ENCODE data around the gene TRIM25.

TRIM25 gene

DNA sequence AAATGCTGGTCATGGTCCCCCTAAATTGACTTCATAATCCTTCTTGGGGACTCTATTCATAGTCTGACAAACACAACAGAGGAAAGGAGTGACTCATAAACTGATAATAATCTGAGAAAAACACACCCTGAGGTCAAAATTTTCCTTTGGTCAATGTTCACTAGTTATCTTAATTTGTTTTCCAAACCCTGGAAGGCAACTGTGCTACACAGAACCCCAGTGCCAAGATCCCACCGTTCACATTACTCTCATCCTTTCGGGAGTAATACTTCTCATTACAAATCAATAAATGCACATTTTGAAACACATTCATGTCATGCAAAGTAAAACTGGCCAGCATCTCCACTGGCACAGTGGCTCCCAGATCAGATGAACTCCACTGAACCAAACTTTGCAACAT, 23.8 kb upstream of the TRIM25 start:
- peak; percentile 16 for DNase-seq (ENCODE audit: low read depth)
- Histone ChIP-seq H3K27me3 (replicated peaks; ENCODE audit: control insufficient read depth, insufficient read depth, low read length) (no peaks in the 10 kb centered on the region), H3K36me3 (ENCODE audit: control insufficient read depth, insufficient read depth, low read length, severe bottlenecking) (peaks cover 55% of the 10 kb centered on the region), H3K4me3 (ENCODE audit: low read length) (no peak overlapping the region), H3K9ac (ENCODE audit: low read length) (no peak overlapping the region), H3K9me3 (ENCODE audit: control insufficient read depth, low read length) (no peaks in the 10 kb centered on the region), H3K4me1 (ENCODE audit: control insufficient read depth, insufficient read depth, low read length) (peaks cover 5% of the 10 kb centered on the region)

DNA sequence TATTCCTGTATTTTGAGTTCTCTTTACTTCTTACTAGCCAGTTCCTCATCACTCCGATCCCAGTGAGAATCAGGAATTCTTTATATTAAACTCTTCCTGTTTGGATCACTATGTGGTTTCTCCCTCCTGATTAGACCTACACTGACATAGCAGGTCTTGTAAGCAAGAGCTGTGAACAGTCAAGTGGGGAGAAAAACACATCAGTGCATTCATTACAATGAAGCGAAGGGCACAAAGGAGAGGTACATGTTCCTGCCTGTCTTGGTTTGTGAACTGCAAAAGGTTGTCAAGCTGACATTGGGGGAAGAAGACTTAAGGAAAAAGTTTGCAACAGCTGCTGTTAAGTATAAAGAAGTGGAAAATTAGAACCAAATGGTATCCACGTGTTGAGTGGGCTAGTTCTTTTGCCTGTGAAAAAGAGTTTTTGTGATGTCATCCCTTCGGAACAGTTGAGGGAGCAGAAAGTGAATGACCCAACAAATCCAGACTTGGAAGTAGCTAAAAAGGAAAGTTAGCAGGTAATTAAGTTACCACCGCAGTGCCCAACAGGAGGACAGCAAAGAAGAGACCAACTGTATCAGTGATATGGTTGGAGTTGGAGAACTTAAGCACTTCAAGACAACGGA, 23.0 kb upstream of the TRIM25 start:
- Histone ChIP-seq H3K9me3 (ENCODE audit: control insufficient read depth, low read length) (no peaks in the 10 kb centered on the region), H3K4me3 (ENCODE audit: low read length) (no peak overlapping the region), H3K36me3 (ENCODE audit: control insufficient read depth, insufficient read depth, low read length, severe bottlenecking) (peaks cover 49% of the 10 kb centered on the region), H3K27me3 (replicated peaks; ENCODE audit: control insufficient read depth, insufficient read depth, low read length) (no peaks in the 10 kb centered on the region), H3K4me1 (ENCODE audit: control insufficient read depth, insufficient read depth, low read length) (peaks cover 5% of the 10 kb centered on the region), H3K9ac (ENCODE audit: low read length) (no peak overlapping the region)
- peak; percentile 29 for DNase-seq (ENCODE audit: low read depth)

DNA sequence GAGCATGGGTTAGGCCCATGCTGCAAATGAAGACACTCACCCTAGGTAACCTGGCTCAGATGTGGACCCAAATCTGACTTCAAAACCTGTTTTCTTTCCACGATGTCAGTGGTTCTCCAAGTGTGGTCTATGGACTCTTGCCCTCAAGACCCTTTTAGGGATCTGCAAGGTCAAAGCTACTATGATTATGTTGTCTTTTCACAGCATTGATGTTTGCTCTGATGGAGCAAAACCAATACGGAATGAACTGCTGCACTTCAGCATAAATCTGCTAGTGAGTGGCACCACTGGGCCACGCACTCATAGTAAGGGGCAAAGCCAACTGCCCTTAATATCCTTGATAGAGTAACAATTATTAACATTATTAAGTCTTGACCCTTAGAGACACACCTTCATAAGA, 21.6 kb upstream of the TRIM25 start:
- Histone ChIP-seq H3K27me3 (replicated peaks; ENCODE audit: control insufficient read depth, insufficient read depth, low read length) (no peaks in the 10 kb centered on the region), H3K9ac (ENCODE audit: low read length) (no peak overlapping the region), H3K36me3 (ENCODE audit: control insufficient read depth, insufficient read depth, low read length, severe bottlenecking) (peaks cover 38% of the 10 kb centered on the region), H3K4me3 (ENCODE audit: low read length) (no peak overlapping the region), H3K4me1 (ENCODE audit: control insufficient read depth, insufficient read depth, low read length) (peaks cover 5% of the 10 kb centered on the region), H3K9me3 (ENCODE audit: control insufficient read depth, low read length) (peaks cover 6% of the 10 kb centered on the region)
- no peak for DNase-seq (ENCODE audit: low read depth)

DNA sequence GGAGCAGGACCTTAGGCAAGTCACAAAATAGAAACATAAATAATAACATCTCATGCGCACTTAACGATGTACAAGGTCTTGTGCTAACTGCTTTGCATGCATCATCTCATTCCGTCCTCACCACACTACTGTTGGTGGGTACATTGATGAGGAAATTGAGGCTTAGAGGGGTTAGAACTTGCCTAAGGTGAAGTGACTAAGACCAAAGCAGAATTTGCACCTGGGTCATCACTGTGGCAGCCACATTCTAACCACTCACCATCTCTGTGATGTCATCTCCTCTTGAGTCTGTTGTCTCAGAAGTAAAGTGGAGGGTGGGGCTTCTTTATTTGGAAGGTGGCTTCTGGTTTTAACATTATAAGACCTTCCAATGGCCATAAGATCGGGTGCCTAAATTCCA, 20.4 kb upstream of the TRIM25 start:
- peaks cover 31% of the 10 kb centered on the region for H3K36me3 ChIP-seq (ENCODE audit: control insufficient read depth, insufficient read depth, low read length, severe bottlenecking)
- no peak for DNase-seq (ENCODE audit: low read depth)
- H3K4me3 ChIP-seq (ENCODE audit: low read length), result no peak overlapping the region
- H3K9me3 ChIP-seq (ENCODE audit: control insufficient read depth, low read length), result peaks cover 13% of the 10 kb centered on the region
- H3K9ac ChIP-seq (ENCODE audit: low read length), result no peak overlapping the region
- no peaks in the 10 kb centered on the region for H3K27me3 ChIP-seq (replicated peaks; ENCODE audit: control insufficient read depth, insufficient read depth, low read length)
- H3K4me1 ChIP-seq (ENCODE audit: control insufficient read depth, insufficient read depth, low read length), result peaks cover 5% of the 10 kb centered on the region

DNA sequence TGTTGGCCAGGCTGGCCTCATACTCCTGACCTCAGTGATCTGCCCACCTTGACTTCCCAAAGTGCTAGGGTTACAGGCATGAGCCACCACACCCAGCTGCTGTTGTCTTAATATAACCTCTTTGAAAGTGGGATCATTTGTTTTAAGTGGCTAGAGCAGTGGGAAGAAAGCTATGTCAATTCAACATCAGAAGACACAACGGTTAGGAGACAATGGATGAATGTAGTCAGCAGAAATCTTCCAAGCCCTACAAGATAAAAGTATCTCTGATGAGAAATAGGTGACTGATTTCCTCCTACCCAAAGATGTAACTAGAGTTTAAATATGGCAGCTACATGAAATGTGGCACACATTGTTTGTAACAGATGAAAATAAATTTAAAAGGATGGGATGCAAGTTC, 20.0 kb upstream of the TRIM25 start:
- Histone ChIP-seq H3K27me3 (replicated peaks; ENCODE audit: control insufficient read depth, insufficient read depth, low read length) (no peaks in the 10 kb centered on the region), H3K36me3 (ENCODE audit: control insufficient read depth, insufficient read depth, low read length, severe bottlenecking) (peaks cover 28% of the 10 kb centered on the region), H3K4me1 (ENCODE audit: control insufficient read depth, insufficient read depth, low read length) (peaks cover 5% of the 10 kb centered on the region), H3K9ac (ENCODE audit: low read length) (no peak overlapping the region), H3K4me3 (ENCODE audit: low read length) (no peak overlapping the region), H3K9me3 (ENCODE audit: control insufficient read depth, low read length) (peaks cover 14% of the 10 kb centered on the region)
- no peak for DNase-seq (ENCODE audit: low read depth)

DNA sequence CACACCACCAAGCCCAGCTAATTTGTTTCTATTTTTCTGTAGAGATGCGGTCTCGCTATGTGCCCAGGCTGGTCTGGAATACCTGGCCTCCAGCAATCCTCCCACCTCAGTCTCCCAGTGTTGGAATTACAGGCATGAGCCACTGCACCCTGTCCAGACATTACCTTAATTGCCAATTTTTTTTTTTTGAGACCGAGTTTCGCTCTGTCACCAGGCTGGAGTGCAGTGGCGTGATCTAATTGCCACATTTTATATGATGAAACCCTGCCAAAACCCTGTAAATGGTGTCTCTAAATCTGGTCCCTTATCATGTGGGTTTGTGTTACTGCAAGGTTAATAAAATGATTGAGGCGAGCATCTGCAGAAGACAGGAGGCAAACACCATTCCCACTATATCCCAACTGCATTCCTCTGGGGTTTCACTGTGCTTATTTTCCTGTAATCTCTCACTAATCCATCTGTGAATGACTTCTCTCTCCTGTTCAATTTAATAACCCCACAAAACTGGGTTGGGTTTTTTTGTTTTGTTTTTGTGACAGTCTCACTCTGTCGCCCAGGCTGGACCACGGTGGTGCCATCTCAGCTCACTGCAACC, 19.4 kb upstream of the TRIM25 start:
- peaks cover 14% of the 10 kb centered on the region for H3K9me3 ChIP-seq (ENCODE audit: control insufficient read depth, low read length)
- no peak for DNase-seq (ENCODE audit: low read depth)
- peaks cover 5% of the 10 kb centered on the region for H3K4me1 ChIP-seq (ENCODE audit: control insufficient read depth, insufficient read depth, low read length)
- no peak overlapping the region for H3K9ac ChIP-seq (ENCODE audit: low read length)
- H3K36me3 ChIP-seq (ENCODE audit: control insufficient read depth, insufficient read depth, low read length, severe bottlenecking), result peaks cover 22% of the 10 kb centered on the region
- no peaks in the 10 kb centered on the region for H3K27me3 ChIP-seq (replicated peaks; ENCODE audit: control insufficient read depth, insufficient read depth, low read length)
- H3K4me3 ChIP-seq (ENCODE audit: low read length), result no peak overlapping the region

DNA sequence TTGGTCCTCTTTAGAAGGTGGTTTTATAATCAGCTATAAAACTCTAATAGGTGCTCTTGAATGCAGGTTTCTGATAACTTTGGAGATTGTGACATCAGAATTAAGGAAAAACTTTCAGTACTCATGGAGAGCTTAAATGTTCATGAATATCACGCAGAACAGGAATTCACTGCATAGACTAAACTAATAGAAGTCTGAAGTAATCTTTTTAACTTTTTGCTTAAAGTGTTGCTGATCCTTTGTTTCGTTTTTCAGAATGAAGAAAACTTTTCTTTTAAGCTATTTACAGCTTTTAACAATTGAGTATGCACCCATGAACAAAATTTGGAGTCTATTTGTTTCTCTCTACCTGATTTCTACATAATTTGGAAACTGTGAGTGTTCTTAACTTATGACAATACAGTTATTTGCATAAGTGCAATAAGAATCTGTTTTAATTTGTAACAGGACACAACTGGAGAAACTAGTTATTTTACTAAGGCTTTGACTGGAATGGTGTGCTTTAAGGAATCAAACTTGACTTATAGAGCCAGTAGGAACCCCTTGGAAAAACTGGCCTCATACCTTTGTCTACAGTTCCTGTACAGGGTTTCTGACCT, 17.0 kb upstream of the TRIM25 start:
- no peaks in the 10 kb centered on the region for H3K4me1 ChIP-seq (ENCODE audit: control insufficient read depth, insufficient read depth, low read length)
- H3K9ac ChIP-seq (ENCODE audit: low read length), result no peak overlapping the region
- H3K9me3 ChIP-seq (ENCODE audit: control insufficient read depth, low read length), result peaks cover 14% of the 10 kb centered on the region
- no peak overlapping the region for H3K4me3 ChIP-seq (ENCODE audit: low read length)
- DNase-seq (ENCODE audit: low read depth), result no peak
- peaks cover 15% of the 10 kb centered on the region for H3K36me3 ChIP-seq (ENCODE audit: control insufficient read depth, insufficient read depth, low read length, severe bottlenecking)
- H3K27me3 ChIP-seq (replicated peaks; ENCODE audit: control insufficient read depth, insufficient read depth, low read length), result no peaks in the 10 kb centered on the region

DNA sequence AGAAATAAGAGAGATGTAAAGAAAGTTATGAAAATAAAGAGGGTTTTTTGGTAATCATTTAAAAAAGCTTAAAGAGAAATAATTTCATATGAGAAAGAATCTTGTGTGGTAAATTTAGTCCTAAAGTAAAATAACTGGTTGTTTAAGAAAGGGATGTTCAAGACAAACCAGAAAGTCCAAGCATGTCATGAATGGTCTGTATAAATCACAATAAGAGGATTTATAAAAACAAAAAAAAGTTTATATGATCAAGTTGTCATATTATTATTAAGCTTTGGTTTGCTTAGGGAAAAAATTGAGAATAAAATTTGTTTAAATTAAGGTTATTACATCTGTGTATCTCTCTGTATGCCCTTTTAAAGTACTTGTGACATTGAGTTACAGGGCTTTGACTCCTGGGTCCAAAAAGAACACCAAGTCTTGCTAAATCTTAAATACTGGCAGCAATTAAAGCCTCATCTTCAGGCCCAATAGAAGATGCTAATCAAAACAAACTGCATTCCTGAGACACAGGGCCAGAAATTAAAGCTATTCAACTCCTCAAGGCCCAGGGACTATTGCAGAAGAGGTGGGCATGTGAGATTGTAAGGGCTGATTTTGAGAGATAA, 15.6 kb upstream of the TRIM25 start:
- no peak overlapping the region for H3K4me3 ChIP-seq (ENCODE audit: low read length)
- no peaks in the 10 kb centered on the region for H3K4me1 ChIP-seq (ENCODE audit: control insufficient read depth, insufficient read depth, low read length)
- H3K36me3 ChIP-seq (ENCODE audit: control insufficient read depth, insufficient read depth, low read length, severe bottlenecking), result peaks cover 7% of the 10 kb centered on the region
- no peaks in the 10 kb centered on the region for H3K27me3 ChIP-seq (replicated peaks; ENCODE audit: control insufficient read depth, insufficient read depth, low read length)
- peaks cover 14% of the 10 kb centered on the region for H3K9me3 ChIP-seq (ENCODE audit: control insufficient read depth, low read length)
- no peak for DNase-seq (ENCODE audit: low read depth)
- no peak overlapping the region for H3K9ac ChIP-seq (ENCODE audit: low read length)

DNA sequence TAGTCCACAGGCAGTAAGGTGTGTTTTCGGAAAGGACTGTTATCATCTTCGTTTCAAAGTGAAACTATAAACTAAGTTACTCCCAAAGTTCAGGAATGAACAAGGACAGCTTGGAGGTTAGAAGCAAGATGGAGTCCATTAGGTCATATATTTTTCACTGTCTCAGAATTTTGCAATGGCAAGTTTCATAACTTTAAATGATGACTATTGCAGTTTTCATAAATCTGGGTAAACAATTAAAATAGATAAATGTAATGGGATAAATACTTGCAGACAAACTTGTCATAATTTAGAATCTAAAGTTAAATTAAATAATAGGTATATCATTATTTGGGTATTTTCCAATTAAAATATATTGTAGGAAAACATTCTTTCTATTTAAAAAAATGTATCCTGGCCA, 14.7 kb upstream of the TRIM25 start:
- Histone ChIP-seq H3K4me3 (ENCODE audit: low read length) (no peak overlapping the region), H3K27me3 (replicated peaks; ENCODE audit: control insufficient read depth, insufficient read depth, low read length) (no peaks in the 10 kb centered on the region), H3K36me3 (ENCODE audit: control insufficient read depth, insufficient read depth, low read length, severe bottlenecking) (no peaks in the 10 kb centered on the region), H3K9me3 (ENCODE audit: control insufficient read depth, low read length) (peaks cover 14% of the 10 kb centered on the region), H3K4me1 (ENCODE audit: control insufficient read depth, insufficient read depth, low read length) (no peaks in the 10 kb centered on the region), H3K9ac (ENCODE audit: low read length) (no peak overlapping the region)
- no peak for DNase-seq (ENCODE audit: low read depth)

DNA sequence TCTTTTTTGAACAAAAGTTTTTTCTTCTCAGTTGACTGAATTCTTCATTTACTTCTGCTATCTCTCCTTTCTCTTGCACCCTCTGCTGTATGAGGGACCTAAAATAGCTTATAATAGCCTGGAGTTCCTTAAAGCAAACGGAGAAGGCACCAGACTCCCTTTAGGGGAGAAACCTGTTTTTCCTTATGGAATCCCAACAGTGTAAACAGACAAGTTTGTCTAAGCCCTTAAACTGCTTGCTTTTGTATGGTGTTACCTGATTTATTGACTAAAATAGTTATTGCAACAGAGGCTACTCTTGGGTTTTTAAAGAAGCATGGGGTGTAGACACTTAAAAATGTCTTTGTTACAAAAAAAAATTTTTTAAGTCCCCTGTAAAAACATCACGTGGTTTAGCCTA, 12.9 kb upstream of the TRIM25 start:
- Histone ChIP-seq H3K9ac (ENCODE audit: low read length) (no peak overlapping the region), H3K9me3 (ENCODE audit: control insufficient read depth, low read length) (peaks cover 14% of the 10 kb centered on the region), H3K4me3 (ENCODE audit: low read length) (no peak overlapping the region), H3K4me1 (ENCODE audit: control insufficient read depth, insufficient read depth, low read length) (no peaks in the 10 kb centered on the region), H3K36me3 (ENCODE audit: control insufficient read depth, insufficient read depth, low read length, severe bottlenecking) (no peaks in the 10 kb centered on the region), H3K27me3 (replicated peaks; ENCODE audit: control insufficient read depth, insufficient read depth, low read length) (no peaks in the 10 kb centered on the region)
- DNase-seq (ENCODE audit: low read depth), result no peak

DNA sequence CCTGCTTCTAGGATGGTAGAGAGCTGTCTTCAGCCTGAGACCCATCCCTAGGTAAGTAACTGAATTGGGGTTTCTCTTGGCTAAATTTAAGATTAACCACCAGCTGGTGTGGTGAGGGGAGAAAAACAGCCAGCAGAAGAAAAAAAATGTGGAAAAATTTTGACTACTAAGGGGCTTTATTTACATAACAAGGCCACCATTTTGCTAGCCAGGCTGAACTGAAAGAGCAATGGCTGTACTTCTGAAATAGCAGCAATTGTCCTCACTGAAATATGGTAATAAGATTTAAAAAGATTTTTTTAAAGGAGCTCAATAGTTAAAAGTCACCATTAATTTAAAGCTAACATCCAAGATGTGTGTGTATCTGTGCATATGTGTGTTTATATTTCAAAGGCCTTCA, 12.4 kb upstream of the TRIM25 start:
- Histone ChIP-seq H3K9me3 (ENCODE audit: control insufficient read depth, low read length) (peaks cover 14% of the 10 kb centered on the region), H3K36me3 (ENCODE audit: control insufficient read depth, insufficient read depth, low read length, severe bottlenecking) (no peaks in the 10 kb centered on the region), H3K27me3 (replicated peaks; ENCODE audit: control insufficient read depth, insufficient read depth, low read length) (no peaks in the 10 kb centered on the region), H3K4me1 (ENCODE audit: control insufficient read depth, insufficient read depth, low read length) (no peaks in the 10 kb centered on the region), H3K4me3 (ENCODE audit: low read length) (no peak overlapping the region), H3K9ac (ENCODE audit: low read length) (no peak overlapping the region)
- no peak for DNase-seq (ENCODE audit: low read depth)
